ENCODE measurements around the gene ACSL1. TPM values are rescaled to one million over a fixed set of nuclear protein-coding genes. Genes with fewer than 3 reads are reported as not detected.

Gene ACSL1
- total and polyA plus RNA-seq, 9 of the 15 experiments (the other 6 are each of a cell fraction or from before 2014, with no cell fraction given): 6.7 to 24.1 (median 15.0) TPM

DNA sequence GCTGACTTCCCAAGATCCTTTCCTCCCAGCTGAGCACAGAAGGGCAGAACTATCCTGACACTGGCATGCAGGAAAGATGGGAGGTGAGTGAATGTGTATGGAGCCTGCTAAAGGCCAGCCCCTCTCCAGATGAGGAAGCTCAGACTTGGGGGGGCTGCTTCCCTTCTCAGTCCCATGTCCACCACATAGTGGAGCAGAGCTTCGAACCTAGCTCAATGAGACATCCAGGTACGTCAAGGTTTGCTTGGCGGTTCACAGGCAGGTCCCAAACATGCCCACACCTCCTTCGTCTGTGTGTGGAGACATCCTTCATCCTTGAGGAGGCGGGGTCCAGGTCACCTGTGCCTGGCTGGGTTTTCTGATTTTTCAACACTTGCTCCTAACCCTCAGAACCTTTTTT lies 31.3 kb downstream of the ACSL1 start (continued):
- TF ChIP-seq CTCFL (IDR thresholded peaks at IDR 0.05; ENCODE audit: borderline replicate concordance, insufficient read depth, low read depth, low read length, poor library complexity, severe bottlenecking): no peak
- no peak for TF ChIP-seq SMARCA4 (IDR thresholded peaks at IDR 0.05)

DNA sequence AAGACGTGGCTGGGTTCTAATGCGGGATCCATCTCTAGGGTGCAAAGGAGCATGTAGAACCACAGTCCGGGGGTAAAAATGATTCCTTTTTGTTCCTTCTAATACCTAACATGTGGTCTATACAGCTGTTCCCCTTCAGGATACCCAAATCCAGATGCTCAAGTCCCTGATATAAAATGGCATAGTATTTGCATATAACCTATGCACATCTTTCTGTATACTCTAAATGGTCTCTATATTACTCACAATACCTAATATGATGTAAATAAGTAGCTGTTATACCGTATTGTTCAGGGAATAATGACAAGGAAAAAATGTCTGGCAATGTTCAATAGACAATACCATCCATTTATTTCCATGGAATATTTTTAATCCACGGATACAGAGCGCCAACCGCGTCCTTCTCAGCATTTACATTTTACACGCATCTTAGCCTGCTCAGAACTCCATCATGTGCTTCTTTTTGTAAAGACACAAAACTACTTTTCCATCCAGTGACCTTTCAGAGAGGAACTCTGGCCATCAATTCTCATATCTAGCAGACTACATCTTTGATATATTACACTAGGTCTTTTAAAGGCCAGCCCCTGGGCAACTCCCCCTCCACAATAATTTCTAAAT lies 31.9 kb downstream of the ACSL1 start:
- in situ Hi-C loops (cut with MboI) (no loop called here), intact Hi-C loops (cut with micrococcal nuclease) (no loop called here)
- TF ChIP-seq ARNT (IDR thresholded peaks at IDR 0.05) (no peak), SREBF2 (CRISPR knock-in tag; IDR thresholded peaks at IDR 0.05) (no peak), ZNF785 (CRISPR knock-in tag; IDR thresholded peaks at IDR 0.05) (no peak), TEAD2 (tag; IDR thresholded peaks at IDR 0.05) (no peak), MTA2 (IDR thresholded peaks at IDR 0.05; ENCODE audit: low read depth) (no peak), TBL1XR1 (IDR thresholded peaks at IDR 0.05; ENCODE audit: low read length in 2 of 2) (no peak), ARID1B (IDR thresholded peaks at IDR 0.05) (no peak)
- Histone ChIP-seq H3K27me3 (ENCODE audit: control insufficient read depth in 2 of 2, insufficient read depth in 2 of 2, low read length in 2 of 2) (no peaks in the 10 kb centered on the region), H3K9ac (ENCODE audit: insufficient read depth in 1 of 2, low read depth in 2 of 2, low read length in 2 of 2) (no peak overlapping the region), H3K4me3 (no peak overlapping the region), H3K4me1 (replicated peaks in 1 of 2; ENCODE audit: control insufficient read depth in 2 of 2, insufficient read depth in 2 of 2, low read length in 2 of 2) (peaks cover 0 to 9% of the 10 kb centered on the region in 2 experiments; a peak in 4 of 5 replicates), H3K9me1 (ENCODE audit: control insufficient read depth, insufficient read depth, low read length) (no peaks in the 10 kb centered on the region), H3K36me3 (ENCODE audit: control insufficient read depth, insufficient read depth, low read length) (no peaks in the 10 kb centered on the region; the same call in 2 of the 3 replicates), H3K79me2 (ENCODE audit: control insufficient read depth, insufficient read depth, low read length) (no peaks in the 10 kb centered on the region), H3K9me3 (replicated peaks; ENCODE audit: control insufficient read depth, insufficient read depth, low read depth, low read length) (no peaks in the 10 kb centered on the region), H2AFZ (ENCODE audit: low read depth, low read length) (no peak overlapping the region), H4K20me1 (replicated peaks; ENCODE audit: control insufficient read depth, insufficient read depth, low read length) (no peaks in the 10 kb centered on the region), H3K27ac (ENCODE audit: extremely low read depth, low read depth, low read length) (no peak overlapping the region), H3K4me2 (ENCODE audit: insufficient read depth, low read length) (no peak overlapping the region)
- WGBS (ENCODE audit: insufficient coverage, low coverage, missing lambda C conversion rate): 76% methylated on average over 9 of the region's 9 CpGs
- ChIA-PET CTCF (ENCODE audit: low intra/inter-chr PET ratio) (no interaction called here), POLR2A (no interaction called here)
- no peak for DNase-seq (ENCODE audit: extremely low read depth in 1 of 4, low spot score in 3 of 4)
- no peak for ATAC-seq
- BruUV-seq (replicated peaks): no TSS peak
- no peak for FAIRE-seq

Data from K562 (cell line).